ENCODE data around the gene DIAPH2.

DNA sequence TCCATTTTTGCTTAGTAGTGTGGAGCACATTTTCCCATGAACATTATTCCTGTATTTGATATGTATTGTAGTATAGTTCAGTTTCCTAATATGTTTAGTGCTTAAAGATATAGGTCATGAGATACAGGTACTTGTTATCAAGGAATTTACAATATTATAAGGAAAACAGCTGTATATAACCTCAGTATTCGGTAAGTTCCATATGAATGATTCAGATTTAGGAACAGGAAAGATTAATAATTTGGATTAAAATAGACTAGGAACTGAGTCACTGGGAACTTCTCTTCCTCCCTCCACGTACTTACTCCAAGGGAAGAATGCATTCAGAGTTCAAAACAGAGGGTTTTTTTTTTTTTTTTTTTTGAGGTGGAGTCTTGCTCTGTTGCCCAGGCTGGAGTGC, 20.0 kb downstream of the DIAPH2 start:
- no peak for TF ChIP-seq RELA (CRISPR knock-in tag; IDR thresholded peaks at IDR 0.05; ENCODE audit: borderline replicate concordance)
- no peak for TF ChIP-seq CTCF (IDR thresholded peaks at IDR 0.05)
- TF ChIP-seq CREB1 (CRISPR knock-in tag; IDR thresholded peaks at IDR 0.05), result no peak
- TF ChIP-seq ATF3 (CRISPR knock-in tag; conservative IDR thresholded peaks at IDR 0.05), result no peak
